ENCODE measurements around the gene MAN2A2.

- TF ChIP-seq CTCF (IDR thresholded peaks at IDR 0.05) (no peak), POLR2A (IDR thresholded peaks at IDR 0.05) (no peak)
These were observed 56.8 kb downstream of the MAN2A2 start for GRCh38 chr15:90959894-90960293.

All from Peyer's patch (tissue), 4 donors.